NK-92 (cell line): ENCODE measurements around the gene ITSN1.
"Not testable (repeated sequence)": the region's sequence is repeated elsewhere in the genome, so short reads cannot be mapped to it uniquely, and the experiment has no call there.

Experiments
- DNase-seq: peaks from one replicate; lab custom pipeline; 2025; ENCODE audit not compliant: unreplicated experiment; lab: John Stamatoyannopoulos, UW

The ITSN1 gene

DNA sequence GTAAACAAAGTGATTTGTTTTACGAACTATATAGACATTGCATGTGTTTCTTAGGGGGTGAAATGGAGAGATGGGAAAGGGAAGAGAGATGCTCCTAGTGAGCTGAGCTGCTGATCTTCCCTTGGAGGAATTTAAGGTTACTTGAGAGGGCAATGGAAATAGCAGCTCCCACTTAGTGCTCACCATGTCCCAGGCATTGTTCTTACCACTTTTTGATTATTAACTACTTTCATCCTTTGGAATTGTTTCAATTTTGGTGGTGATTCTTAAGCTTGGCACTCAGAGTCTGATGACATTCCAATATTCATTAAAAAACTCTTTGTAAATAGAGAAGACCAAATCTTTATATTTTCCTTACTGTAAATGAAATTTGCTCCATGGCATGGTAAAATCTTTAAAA is 124.9 kb downstream of the ITSN1 start:
- no peak for DNase-seq

DNA sequence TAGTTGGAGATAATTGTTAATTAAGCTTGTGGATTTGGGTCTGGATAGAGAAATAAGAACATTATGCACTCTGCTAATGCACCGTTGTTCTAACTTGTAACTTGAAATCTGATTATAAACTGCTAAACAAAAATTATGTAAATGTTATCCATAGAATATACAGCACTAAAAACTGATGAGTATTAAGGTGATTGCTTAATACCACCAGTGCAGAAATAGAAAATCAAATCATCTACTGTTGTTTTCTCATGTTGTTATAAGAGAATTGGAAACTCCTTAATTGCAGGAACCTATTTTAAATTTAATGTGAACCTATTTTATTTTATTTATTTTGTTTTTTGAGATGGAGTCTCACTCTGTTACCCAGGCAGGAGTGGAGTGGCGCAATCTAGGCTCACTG is 125.7 kb downstream of the ITSN1 start:
- no peak for DNase-seq

DNA sequence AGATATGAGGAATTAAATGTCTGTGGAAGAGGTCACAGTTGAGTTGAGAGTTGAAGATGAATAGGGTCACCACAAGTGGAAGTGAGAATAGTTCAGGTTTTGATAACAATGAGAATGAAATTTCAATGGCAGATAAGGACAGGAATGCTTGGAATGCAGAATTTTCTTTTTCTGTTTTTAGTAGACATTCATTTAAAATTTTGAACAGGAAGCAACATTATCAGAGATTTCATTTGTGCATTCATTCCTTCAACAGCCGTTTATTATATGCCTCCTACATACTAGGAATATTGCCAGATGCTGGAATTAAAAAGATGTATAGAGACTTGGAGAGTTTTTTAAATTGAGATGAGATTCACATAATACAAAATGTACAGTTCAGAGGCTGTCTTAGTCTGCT is 126.8 kb downstream of the ITSN1 start:
- DNase-seq = no peak

DNA sequence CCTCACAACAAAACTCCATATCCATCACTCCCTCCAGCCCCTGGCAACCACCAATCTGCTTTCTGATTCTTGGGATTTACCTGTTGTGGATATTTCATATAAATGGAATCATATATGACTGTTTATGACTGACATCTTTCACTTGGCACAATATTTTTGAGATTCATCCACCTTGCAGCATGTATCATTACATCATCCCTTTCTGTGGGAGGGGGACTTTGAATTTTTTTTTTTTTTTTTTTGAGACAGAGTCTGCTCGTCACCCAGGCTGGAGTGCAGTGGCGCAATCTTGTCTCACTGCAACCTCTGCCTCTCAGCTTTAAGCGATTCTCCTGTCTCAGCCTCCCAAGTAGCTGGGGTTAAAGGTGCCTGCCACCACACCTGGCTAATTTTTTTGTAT is 128.2 kb downstream of the ITSN1 start:
- DNase-seq = no peak

DNA sequence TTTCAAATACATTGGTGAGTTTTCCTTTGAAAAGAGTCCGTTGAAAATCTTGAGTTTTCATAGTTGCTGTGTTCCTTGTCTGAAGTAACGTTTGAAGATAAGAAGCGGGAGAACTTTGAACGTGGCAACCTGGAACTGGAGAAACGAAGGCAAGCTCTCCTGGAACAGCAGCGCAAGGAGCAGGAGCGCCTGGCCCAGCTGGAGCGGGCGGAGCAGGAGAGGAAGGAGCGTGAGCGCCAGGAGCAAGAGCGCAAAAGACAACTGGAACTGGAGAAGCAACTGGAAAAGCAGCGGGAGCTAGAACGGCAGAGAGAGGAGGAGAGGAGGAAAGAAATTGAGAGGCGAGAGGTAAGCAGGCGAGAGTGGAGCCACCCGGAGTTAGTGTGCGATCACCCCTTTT is 129.7 kb downstream of the ITSN1 start:
- no peak for DNase-seq

DNA sequence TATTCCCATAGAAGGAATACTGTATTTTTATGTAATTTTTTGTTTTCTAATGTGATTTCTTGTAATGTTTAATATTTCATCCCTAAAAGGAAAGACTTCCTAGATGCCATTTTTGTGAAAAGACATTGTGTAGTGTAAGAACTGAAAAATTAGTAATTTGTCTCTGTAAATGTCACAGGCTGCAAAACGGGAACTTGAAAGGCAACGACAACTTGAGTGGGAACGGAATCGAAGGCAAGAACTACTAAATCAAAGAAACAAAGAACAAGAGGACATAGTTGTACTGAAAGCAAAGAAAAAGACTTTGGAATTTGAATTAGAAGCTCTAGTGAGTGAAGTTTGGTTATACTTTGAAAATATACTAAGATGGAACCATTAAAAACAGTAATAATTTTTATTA is 132.2 kb downstream of the ITSN1 start:
- DNase-seq = no peak

DNA sequence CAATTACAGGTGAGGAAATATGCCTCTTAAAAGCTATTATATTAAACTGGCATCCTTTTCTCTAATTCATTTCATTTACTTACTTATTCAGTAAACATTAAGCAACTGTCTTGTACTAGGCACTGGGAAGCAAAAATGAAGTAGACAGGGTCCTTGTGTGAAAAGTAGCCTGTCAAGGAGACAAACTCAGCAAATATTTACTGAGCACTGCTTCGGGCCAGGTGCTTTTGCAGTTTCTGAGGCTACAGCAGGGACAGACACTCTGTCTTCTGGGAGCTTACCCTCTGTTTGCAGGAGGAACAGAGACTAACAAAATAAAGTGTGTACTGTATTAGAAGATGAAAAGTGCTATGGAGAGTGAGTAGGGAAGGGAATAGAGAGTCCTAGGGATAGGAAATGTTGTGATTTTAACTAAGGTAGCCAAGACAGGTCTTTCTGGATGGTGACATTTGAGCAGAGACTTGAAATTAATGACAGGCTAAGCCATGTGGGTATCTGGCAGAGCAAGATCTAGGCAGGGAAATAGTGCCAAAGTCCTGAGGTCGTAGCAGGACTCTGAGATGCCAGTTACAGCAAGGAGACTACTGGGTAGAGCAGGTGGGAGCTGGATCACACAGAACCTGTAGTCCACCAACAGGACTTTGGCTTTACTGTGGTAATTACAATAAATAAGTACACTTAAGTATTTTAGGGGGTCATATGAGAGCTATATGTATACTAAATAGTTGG is 133.0 kb downstream of the ITSN1 start:
- no peak for DNase-seq

DNA sequence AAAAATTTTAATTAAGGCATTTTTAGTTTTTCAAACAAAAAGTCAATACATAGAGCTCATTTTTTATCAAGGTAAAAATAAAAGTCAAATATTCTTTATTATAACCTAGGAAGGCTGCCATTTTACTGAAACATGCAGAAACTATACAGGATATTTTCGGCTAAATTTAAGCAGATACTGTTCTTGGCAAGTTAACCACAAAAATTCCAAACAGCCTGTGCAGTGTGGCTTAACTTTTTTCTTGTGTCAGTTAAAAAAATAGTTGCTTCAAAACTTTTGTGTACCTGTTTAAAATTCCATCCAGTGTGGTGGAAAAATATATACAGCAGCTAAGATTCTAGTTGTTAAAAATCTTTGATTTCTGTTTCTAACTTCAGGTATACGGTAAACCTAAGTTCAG is 138.3 kb downstream of the ITSN1 start:
- DNase-seq = no peak

DNA sequence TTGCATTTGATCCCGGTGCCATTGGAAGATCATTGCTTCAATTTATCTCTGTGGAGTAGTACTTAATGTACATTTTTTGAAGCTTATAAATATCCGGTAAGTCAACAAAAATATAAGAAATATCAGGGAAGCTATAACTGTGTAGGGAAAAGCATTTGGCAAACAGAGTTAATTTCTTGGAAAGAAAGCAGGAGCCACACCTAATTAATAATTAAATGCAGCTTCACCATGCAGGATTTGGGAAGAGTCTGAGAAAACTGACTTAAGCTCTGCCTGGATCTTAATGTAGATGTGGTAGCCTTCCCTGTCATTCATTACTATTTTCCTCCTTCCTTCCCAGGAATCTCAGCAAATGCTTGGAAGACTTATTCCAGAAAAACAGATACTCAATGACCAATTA is 138.8 kb downstream of the ITSN1 start:
- no peak for DNase-seq

DNA sequence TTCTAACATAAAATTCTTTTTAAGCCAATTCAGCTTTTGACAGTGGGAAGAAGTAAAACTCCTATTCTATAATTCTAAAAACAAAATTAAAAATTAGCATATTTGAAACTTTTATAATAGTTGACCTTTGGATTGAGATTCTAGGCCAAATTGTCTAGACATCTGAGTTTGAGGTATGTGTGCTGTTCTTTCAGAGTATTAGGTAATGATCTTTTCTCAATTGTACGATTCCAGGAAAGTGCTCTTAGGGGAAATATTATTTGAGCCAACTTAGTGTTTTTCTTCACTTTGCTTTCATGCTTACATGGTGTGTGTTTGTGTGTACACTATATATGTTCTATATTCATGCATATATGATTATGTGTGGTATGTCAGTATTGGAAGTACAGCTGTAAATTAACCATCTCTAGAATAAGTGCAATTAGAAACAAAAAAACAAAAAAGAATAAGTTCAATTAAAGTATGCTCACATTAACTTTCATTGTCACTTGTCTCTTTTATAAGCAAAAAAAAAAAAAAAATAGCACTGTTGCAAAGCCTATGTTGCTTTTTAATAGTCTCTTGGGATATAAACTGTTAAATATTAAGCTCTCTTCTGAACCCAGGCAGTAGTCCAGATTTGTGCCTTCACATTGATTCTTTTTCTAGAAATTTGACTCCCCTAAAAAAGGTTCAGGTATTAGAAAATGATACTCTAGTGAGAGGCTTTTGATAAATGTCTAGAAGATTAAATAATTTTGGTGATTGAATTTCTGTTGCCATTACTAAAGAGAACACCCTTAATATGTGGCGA is 141.1 kb downstream of the ITSN1 start:
- DNase-seq = no peak

DNA sequence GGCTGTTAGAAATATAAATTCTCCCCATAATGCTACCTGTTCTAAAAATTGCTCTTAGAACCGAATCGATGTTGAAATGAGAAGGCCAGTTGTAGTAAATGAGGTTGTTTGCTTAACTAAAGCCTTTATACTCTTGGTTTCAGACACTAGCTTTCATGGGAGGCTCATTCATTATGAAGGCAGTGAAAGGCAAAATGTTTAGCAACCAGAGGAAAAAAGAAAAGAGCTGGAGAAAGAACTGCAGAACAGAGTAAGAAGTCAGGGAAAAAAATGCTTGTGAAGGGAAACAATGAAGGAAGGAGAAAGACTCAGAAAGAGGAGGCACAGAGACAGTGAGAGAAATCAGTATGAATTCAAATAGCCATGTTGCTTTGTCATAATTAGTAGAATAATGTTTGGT is 145.1 kb downstream of the ITSN1 start:
- no peak for DNase-seq

DNA sequence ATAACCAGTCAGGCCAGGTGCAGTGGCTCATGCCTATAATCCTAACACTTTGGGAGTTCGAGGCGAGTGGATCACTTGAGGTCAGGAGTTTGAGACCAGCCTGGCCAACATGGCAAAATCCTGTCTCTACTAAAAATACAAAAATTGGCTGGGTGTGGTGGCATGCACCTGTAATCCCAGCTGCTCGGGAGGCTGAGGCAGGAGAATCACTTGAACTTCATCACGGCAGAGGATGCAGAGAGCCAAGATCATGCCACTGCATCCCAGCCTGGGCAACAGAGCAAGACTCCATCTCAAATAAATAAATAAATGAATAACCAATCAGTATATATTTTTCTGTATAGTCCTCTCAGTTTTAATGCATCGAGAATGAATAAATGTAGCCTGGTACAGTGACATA is 146.1 kb downstream of the ITSN1 start:
- DNase-seq = not testable (repeated sequence)

DNA sequence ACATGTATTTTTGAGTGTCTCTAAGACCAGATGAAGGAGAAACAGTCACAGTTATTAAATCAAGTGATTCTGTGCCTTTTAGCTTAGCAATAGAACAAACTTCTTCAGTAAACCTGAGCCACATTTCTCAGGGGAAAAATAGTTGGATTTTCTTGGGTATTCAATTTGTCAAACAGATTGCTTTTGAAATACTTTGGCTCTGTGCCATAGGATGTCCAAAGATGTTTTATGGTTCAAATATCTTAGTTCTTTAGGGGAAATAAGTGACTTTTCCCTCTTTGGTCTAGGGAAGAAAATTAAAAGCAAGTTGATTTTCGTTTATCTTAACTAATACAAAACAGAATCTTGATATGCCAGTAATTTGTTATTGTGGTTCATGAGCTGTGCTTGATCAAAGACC is 147.4 kb downstream of the ITSN1 start:
- DNase-seq = no peak

DNA sequence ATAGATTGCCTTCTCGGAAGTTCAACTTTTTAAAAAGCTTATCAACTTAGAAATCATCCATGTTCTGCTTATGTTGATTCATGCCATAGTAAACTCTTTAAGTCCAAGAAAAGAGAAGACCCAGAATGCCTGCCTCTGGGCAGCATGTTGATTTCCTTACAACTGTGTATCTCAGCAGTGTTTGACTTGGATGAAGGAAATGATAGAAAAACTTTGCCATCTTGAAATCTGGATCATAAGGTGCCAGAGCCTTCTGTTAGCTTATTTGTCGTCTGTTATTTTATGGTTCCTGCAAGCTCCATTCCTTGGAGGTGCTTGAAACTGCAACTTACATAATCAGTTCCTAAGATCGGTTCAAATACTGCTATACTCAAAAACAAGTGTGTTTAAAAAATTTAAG is 148.8 kb downstream of the ITSN1 start:
- DNase-seq = no peak

DNA sequence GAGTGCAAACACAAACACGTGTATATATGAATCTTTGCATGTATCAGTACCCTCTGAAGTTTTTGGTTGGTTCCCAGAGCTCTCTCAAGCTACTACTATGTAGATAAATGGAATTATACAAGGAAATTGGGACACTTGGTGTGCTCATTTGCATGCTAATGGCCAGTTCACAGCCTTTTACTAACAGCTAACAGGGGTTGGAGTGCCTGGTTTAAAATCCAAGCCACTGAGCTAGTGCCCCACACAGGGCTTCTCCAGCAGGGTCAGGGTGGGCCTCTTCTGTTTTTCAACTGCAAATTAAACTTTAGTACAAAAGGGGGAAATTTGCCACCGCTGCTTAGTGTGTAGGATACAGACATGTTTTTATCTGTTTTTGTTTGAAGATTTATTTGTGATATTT is 152.3 kb downstream of the ITSN1 start:
- no peak for DNase-seq

DNA sequence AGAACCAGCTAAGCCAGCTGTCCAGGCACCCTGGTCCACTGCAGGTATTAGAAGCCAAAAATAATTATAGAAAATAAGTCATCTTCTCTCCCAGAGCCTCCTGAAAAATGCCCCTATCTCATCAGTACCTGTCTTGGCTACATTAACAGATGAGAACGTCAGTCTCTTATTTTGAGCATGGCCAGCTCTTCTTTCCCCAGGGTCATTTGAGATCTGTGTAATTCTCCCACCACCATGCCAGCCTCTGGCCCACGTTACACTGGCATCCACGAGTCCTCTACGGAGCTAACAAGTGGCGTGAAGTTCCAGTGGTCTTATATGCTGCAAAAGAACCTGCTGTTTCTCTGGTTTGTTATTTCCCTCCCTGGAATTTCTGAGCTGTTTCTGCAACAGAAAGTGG is 155.3 kb downstream of the ITSN1 start:
- DNase-seq = no peak

DNA sequence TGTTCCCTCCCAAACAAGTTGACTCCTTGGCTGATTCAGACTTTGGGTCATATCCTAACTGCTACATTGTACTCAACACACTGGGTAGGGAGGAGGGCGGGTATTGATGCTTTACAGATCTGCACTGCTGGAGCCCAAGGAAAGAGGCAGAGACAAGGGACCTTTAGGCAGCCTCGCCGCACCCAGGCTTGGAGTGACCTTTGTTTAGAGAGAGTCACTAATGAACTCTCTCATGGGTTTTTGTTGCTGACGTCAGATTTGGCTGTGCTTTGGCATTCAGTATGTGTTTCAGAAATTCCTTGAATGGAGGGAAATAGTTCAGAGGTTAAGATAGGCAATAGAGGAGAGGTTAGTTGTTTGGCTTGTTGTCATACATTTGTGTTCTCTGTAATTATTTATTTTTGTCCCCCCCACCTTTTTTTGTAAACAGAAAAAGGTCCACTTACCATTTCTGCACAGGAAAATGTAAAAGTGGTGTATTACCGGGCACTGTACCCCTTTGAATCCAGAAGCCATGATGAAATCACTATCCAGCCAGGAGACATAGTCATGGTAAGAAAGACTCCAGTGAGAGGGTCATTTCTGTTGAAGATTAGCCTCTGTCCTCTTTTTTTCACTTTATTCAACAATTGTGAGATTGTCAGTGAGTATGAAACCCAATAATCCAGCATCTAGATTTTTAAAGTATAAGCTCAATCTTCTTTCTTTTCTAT is 157.2 kb downstream of the ITSN1 start:
- DNase-seq = no peak

DNA sequence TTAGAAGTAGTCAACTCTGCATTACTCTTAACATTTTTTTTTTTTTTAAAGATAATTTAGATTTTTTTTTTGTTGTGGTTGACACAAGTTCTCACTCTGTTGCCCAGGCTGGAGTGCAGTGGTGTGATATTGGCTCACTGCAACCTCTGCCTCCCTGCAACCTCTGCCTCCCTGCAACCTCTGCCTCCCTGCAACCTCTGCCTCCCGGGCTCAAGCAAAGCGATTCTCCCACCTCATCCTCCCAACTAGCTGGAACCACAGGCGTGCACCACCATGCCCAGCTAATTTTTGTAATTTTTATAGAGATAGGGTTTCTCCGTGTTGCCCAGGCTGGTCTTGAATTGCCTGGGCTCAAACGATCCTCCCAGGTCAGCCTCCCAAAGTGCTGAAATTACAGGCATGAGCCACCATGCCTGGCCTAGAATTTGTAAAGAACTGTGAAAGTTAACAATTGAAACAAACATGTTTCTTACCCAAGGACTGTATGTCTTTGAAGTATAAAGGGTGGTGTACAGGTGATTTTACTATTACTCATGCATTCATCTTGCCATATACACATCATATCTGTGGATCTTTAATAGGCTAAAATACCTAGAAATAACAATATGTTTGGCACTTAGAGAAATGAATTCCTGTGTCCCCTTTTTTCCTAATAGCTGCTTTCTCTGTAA is 158.6 kb downstream of the ITSN1 start:
- no peak for DNase-seq

DNA sequence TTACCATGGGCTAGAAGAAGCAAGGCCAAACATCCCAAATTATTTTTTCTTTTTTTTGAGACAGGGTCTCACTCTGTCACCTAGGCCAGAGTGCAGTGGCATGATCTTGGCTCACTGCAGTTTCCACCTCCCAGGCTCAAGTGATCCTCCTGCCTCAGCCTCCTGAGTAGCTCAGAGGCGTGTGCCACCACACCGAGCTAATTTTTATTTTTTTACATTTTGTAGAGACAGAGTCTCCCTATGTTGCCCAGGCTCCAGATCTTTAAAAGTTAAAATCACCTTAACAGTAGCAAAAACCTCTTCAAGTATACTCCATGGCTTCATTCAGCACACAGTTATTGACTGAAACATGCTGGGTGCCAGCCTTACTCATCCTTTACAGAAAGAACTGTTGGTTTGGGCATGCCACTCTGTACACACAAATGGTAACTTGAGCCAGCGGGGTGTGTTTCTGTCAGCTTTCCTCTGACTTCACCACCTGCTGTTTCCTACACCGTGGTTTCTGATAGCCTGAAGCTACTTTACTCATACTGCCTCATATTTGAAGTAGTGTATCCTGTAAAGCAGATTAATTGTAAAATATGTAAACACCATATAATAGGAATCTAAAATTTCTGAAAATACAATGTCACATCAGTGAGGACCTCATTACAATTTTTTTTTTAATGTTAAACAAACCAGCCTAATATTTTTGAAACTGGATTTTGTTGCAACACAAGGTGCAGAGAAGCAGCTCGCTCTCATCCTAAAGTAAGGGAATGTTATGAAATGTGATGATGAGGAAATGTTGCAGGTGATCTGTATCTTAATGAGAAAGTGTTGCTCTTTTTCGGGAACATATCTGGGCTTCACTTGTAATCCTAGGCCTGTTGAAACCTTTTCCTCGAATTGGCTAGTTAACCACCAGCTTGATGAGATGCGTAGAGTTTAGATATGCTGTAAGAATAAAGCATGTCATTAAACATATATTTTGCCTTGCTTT is 159.4 kb downstream of the ITSN1 start:
- DNase-seq = no peak

DNA sequence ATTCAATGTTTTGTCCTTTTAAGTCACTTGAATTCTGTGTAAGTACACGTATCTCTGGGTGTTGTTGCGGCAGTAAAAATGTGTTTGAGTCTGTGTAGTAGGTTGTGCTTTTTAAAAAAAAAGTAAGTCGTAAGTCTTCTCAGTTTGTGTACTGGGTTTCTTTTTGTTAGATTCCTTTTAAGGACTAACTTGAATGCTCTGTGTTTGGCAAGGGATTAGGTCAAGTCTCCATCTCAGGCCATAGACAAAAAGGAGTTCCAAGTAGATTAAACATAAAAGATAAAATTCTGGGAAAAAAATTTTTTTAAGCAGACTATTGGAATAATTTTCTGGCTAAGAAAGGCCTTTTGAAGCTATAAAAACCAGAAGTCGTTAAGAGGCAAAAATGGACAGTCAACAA is 160.2 kb downstream of the ITSN1 start:
- DNase-seq = no peak
